ENCODE results near the gene PPFIA2.

Gene PPFIA2

DNA sequence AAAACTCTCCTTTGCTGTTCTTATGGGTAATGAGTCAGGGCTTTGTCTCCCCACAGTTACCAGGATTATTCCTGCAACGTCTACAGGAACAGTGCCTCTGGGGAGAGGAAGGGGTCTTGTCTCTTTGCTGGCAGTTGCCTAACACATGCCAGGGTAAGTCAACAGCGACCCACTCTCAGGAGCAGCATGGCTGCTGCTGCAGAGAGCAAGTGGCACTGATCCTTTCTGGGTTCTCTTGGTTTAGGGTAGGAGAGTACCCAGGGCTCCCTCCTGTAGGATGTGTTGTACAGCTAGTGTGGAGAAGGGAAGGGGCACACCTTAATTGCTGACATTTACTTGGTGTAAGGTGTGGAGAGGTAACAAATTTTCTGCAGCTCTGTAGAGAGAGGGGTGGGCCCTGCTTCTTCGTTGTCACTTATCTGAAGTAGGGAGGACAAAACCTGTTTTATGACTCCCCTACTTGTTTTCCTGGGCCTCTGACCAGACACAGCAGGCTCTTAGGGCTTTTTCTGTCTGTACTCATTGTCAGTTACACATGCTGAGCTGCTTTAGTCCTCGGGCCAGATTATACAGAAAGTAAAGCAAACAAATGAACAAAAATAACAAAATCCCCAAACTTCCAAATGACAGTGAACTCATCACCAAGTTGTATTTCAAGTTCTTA lies 513.1 kb downstream of the PPFIA2 start:
- TF ChIP-seq PPARA (CRISPR knock-in tag; IDR thresholded peaks at IDR 0.05; ENCODE audit: borderline replicate concordance) (no peak), RARB (CRISPR knock-in tag; IDR thresholded peaks at IDR 0.05) (no peak), ZFP3 (CRISPR knock-in tag; IDR thresholded peaks at IDR 0.05) (no peak), ZNF70 (CRISPR knock-in tag; IDR thresholded peaks at IDR 0.05) (no peak), CSRNP3 (CRISPR knock-in tag; IDR thresholded peaks at IDR 0.05) (no peak), TSHZ2 (CRISPR knock-in tag; IDR thresholded peaks at IDR 0.05) (no peak), ZC3H10 (CRISPR knock-in tag; IDR thresholded peaks at IDR 0.05) (no peak), ESRRG (CRISPR knock-in tag; IDR thresholded peaks at IDR 0.05) (no peak), ISL1 (CRISPR knock-in tag; IDR thresholded peaks at IDR 0.05) (no peak), PATZ1 (CRISPR knock-in tag; IDR thresholded peaks at IDR 0.05; ENCODE audit: borderline replicate concordance) (no peak), GLIS3 (CRISPR knock-in tag; IDR thresholded peaks at IDR 0.05) (no peak)
- TF ChIP-seq, protein P1, sequence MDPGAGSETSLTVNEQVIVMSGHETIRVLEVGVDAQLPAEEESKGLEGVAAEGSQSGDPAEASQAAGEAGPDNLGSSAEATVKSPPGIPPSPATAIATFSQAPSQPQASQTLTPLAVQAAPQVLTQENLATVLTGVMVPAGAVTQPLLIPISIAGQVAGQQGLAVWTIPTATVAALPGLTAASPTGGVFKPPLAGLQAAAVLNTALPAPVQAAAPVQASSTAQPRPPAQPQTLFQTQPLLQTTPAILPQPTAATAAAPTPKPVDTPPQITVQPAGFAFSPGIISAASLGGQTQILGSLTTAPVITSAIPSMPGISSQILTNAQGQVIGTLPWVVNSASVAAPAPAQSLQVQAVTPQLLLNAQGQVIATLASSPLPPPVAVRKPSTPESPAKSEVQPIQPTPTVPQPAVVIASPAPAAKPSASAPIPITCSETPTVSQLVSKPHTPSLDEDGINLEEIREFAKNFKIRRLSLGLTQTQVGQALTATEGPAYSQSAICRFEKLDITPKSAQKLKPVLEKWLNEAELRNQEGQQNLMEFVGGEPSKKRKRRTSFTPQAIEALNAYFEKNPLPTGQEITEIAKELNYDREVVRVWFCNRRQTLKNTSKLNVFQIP (CRISPR knock-in tag; IDR thresholded peaks at IDR 0.05; ENCODE audit: borderline replicate concordance, low read depth): no peak

DNA sequence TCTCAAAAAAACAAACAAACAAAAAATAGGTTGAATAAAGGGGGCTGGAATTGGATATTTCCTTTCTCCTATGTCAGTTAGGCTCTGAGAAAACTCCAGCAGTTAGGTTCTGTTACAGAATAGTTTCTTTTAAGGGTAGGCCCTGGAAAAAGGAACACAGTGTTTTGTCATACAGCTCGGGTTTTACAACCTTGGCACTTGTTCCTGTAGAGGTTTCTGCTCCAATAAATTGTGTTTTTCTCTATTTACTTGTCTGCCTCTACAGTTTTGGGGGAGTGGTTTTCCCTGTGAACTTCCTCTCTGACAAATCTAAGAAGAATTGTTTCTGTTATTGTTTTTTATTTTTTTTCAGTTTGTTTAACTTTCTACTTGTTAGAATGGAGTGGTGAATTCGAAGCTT lies 513.7 kb downstream of the PPFIA2 start:
- ATAC-seq: no peak
- TF ChIP-seq TSHZ2 (CRISPR knock-in tag; IDR thresholded peaks at IDR 0.05): no peak
- no peak for TF ChIP-seq CSDC2 (CRISPR knock-in tag; IDR thresholded peaks at IDR 0.05)
- TF ChIP-seq OSR1 (CRISPR knock-in tag; IDR thresholded peaks at IDR 0.05): no peak
- no peak for TF ChIP-seq SNAI2 (CRISPR knock-in tag; IDR thresholded peaks at IDR 0.05)

More for the DNA sequence above, 513.1 kb downstream of the PPFIA2 start:
- no peak for ATAC-seq

GRCh38 chr12:81231574-81232368 lies 527.4 kb downstream of the PPFIA2 start:
- ATAC-seq: no peak
- TF ChIP-seq ZFP30 (CRISPR knock-in tag; IDR thresholded peaks at IDR 0.05) (no peak), CSRNP3 (CRISPR knock-in tag; IDR thresholded peaks at IDR 0.05) (no peak), TSHZ2 (CRISPR knock-in tag; IDR thresholded peaks at IDR 0.05) (no peak), ZNF70 (CRISPR knock-in tag; IDR thresholded peaks at IDR 0.05) (no peak), TOX (CRISPR knock-in tag; IDR thresholded peaks at IDR 0.05; ENCODE audit: borderline replicate concordance) (no peak), TCF4 (CRISPR knock-in tag; IDR thresholded peaks at IDR 0.05; ENCODE audit: borderline replicate concordance) (no peak)
